Ovary (tissue), 1 donor: ENCODE measurements around the gene NAT16.

ENCODE experiments used
- EP300 ChIP-seq: sonication (generic); formaldehyde crosslinking; IDR thresholded peaks from one replicate; pipeline ENCODE4 v1.6.1; 2017; ENCODE audit warnings: antibody characterized with exemption
- POLR2A ChIP-seq: fragments of 450-650 bp; IDR thresholded peaks from one replicate; pipeline ENCODE4 v1.6.1; 2017; ENCODE audit warnings: antibody characterized with exemption, mild to moderate bottlenecking, moderate library complexity

DNA sequence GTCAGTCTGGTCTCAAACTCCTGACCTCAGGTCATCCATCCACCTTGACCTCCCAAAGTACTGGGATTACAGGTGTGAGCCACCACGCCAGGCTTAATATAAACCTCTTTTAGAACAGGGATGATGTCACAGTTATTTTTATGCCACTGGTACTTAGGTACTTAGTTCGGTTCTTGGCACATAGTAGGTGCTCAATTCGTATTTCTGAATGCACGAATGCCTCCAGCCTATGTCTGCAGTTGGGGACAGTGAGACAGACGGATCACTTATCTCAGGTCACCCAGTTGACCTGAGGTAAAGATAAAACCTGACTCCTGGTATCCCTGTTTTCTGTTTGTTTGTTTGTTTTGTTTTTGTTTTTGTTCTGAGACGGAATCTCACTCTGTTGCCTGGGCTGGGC is 6.1 kb upstream of the NAT16 start:
- TF ChIP-seq POLR2A (no peak), EP300 (no peak)
